Trophoblast cell (in vitro differentiated cells and primary cell): Measurements from ENCODE around the gene L3HYPDH.

Source experiments
- DNase-seq, 2 donors: peaks; one replicate each; pipeline ENCODE4 v3.0.0-alpha.2; 2016
- H2AFZ ChIP-seq: 2 replicates; pipeline ENCODE4 v1.6.1; 2013; ENCODE audit warnings: low read length, moderate library complexity, mild to moderate bottlenecking; ENCODE audit not compliant: insufficient read depth, poor library complexity
- H2AK5ac ChIP-seq: 2 replicates; pipeline ENCODE4 v1.6.1; 2013; ENCODE audit warnings: mild to moderate bottlenecking, low read length
- H2BK120ac ChIP-seq: 2 replicates; pipeline ENCODE4 v1.6.1; 2013; ENCODE audit warnings: low read length, mild to moderate bottlenecking, moderate library complexity; ENCODE audit not compliant: insufficient read depth, poor library complexity
- H2BK12ac ChIP-seq: 2 replicates; pipeline ENCODE4 v1.6.1; 2013; ENCODE audit warnings: mild to moderate bottlenecking, low read length, moderate library complexity
- H2BK5ac ChIP-seq: 2 replicates; pipeline ENCODE4 v1.6.1; 2013; ENCODE audit warnings: low read length, low read depth, moderate library complexity, mild to moderate bottlenecking; ENCODE audit not compliant: poor library complexity
- H3K14ac ChIP-seq: 2 replicates; pipeline ENCODE4 v1.6.1; 2013; ENCODE audit warnings: mild to moderate bottlenecking, low read length
- H3K18ac ChIP-seq: 2 replicates; pipeline ENCODE4 v1.6.1; 2013; ENCODE audit warnings: mild to moderate bottlenecking, low read length
- H3K23ac ChIP-seq: 2 replicates; pipeline ENCODE4 v1.6.1; 2013; ENCODE audit warnings: low read length
- H3K27ac ChIP-seq: 2 replicates; pipeline ENCODE4 v1.5.1; 2013; ENCODE audit warnings: low read depth, mild to moderate bottlenecking, inconsistent platforms, low read length, moderate library complexity
- H3K27me3 ChIP-seq: 2 replicates; pipeline ENCODE4 v1.6.1; 2013; ENCODE audit warnings: inconsistent platforms, mild to moderate bottlenecking, low read length, moderate library complexity; ENCODE audit not compliant: insufficient read depth
- H3K36me3 ChIP-seq, 2 experiments: 1 replicate in 1 of 2; 2 replicates in 1 of 2; pipeline ENCODE4 v1.6.1; 2013; ENCODE audit warnings: low read length in 2 of 2, mild to moderate bottlenecking in 2 of 2, moderate library complexity in 1 of 2; ENCODE audit not compliant: insufficient read depth in 2 of 2, control insufficient read depth in 1 of 2
- H3K4ac ChIP-seq: 2 replicates; pipeline ENCODE4 v1.6.1; 2013; ENCODE audit warnings: low read depth, mild to moderate bottlenecking, low read length, moderate library complexity
- H3K4me1 ChIP-seq, 2 experiments: 1 replicate in 1 of 2; 2 replicates in 1 of 2; pipeline ENCODE4 v1.6.1; 2013; ENCODE audit warnings: low read length in 2 of 2, mild to moderate bottlenecking in 2 of 2, moderate library complexity in 1 of 2; ENCODE audit not compliant: insufficient read depth in 2 of 2, control insufficient read depth in 1 of 2
- H3K4me2 ChIP-seq: 2 replicates; pipeline ENCODE4 v1.6.1; 2013; ENCODE audit warnings: inconsistent platforms, mild to moderate bottlenecking, low read length, moderate library complexity
- H3K4me3 ChIP-seq: 2 replicates; pipeline ENCODE4 v1.5.1; 2013; ENCODE audit warnings: mild to moderate bottlenecking, low read depth, low read length, inconsistent platforms
- H3K79me1 ChIP-seq: one replicate; pipeline ENCODE4 v1.6.1; 2013; ENCODE audit warnings: low read length
- H3K79me2 ChIP-seq: 2 replicates; pipeline ENCODE4 v1.6.1; 2013; ENCODE audit warnings: low read length, mild to moderate bottlenecking; ENCODE audit not compliant: control insufficient read depth, insufficient read depth, poor library complexity
- H3K9ac ChIP-seq: 2 replicates; pipeline ENCODE4 v1.6.1; 2013; ENCODE audit warnings: mild to moderate bottlenecking, low read length
- H3K9me3 ChIP-seq: 2 replicates; pipeline ENCODE4 v1.6.1; 2013; ENCODE audit warnings: low read depth, mild to moderate bottlenecking, control low read depth, inconsistent platforms, low read length; ENCODE audit not compliant: insufficient read depth
- H4K12ac ChIP-seq: 2 replicates; pipeline ENCODE4 v1.6.1; 2013; ENCODE audit warnings: low read depth, mild to moderate bottlenecking, low read length, moderate library complexity
- H4K8ac ChIP-seq: 2 replicates; pipeline ENCODE4 v1.6.1; 2013; ENCODE audit warnings: low read depth, mild to moderate bottlenecking, low read length, moderate library complexity
- H4K91ac ChIP-seq: one replicate; pipeline ENCODE4 v1.6.1; 2013; ENCODE audit warnings: low read depth, mild to moderate bottlenecking, low read length, moderate library complexity
- WGBS: extraction: QIAGEN DNeasy Blood & Tissue Kit; methylation state at CpG from one replicate; pipeline ENCODE4 v1.1.7; 2013; ENCODE audit warnings: missing lambda C conversion rate; ENCODE audit not compliant: insufficient read length, insufficient coverage; ENCODE audit errors: extremely low coverage; 5-methylcytosine and 5-hydroxymethylcytosine counted together

L3HYPDH gene

DNA sequence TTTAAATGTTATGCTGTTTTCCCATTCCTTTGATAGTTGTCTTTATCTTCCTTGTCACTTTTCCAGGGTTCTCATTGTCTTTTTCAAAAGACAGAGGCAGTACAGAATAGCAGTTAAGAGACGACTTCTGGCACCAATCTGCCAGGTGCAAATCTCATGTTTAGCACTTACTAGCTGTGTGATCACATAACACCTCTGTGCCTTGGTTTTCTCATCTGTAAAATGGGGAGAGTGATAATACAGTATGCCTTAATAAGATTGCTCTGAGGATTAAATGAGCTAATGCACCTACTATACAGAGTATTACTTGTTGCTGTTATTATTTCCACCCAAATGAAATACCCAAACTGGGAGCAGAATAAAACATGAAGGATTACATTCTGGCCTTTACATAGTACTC, 23.8 kb downstream of the L3HYPDH start:
- Histone ChIP-seq H3K4ac (no peak overlapping the region), H3K14ac (no peak overlapping the region), H3K79me2 (no peaks in the 10 kb centered on the region), H4K8ac (no peak overlapping the region), H3K18ac (no peak overlapping the region), H2BK12ac (no peak overlapping the region), H3K23ac (no peak overlapping the region), H4K12ac (no peak overlapping the region), H2AK5ac (no peak overlapping the region), H4K91ac (no peak overlapping the region), H3K4me2 (no peak overlapping the region), H3K4me1 (peaks cover 7% of the 10 kb centered on the region in 2 experiments), H2AFZ (no peak overlapping the region), H3K9ac (no peak overlapping the region), H2BK5ac (no peak overlapping the region), H3K27ac (no peak overlapping the region), H2BK120ac (no peak overlapping the region), H3K9me3 (no peaks in the 10 kb centered on the region), H3K36me3 (no peaks in the 10 kb centered on the region), H3K4me3 (no peak overlapping the region), H3K27me3 (peaks cover 9% of the 10 kb centered on the region), H3K79me1 (no peaks in the 10 kb centered on the region)
- DNase-seq: no peak
- no CpG with 5 or more reads among the region's 1 CpG for WGBS

DNA sequence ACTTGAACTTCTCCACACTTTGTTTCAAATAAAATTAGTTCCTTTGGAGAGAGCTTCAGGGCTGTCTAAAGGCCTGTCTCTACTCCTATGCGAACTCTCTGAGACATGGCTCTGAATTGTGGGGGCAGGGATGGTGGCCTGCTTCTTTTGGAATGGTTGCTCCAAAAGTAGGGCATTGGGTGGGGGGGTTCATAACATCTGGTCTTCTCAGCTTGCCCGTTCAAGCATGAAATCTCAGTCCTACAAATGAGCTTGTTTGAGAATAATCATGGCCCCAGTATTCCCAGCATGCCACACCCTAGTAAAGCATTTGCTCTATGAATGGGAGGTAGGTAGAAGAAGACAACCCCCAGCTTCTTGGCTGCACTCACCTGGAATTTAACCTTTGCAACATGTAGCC, 25.7 kb downstream of the L3HYPDH start:
- Histone ChIP-seq H3K4me3 (no peak overlapping the region), H2AK5ac (no peak overlapping the region)

GRCh38 chr14:59455411-59455810, 28.8 kb downstream of the L3HYPDH start:
- H4K12ac ChIP-seq: no peak overlapping the region
- no CpG with 5 or more reads among the region's 1 CpG for WGBS

More for the DNA sequence above, 25.7 kb downstream of the L3HYPDH start:
- H3K23ac ChIP-seq: no peak overlapping the region
- H3K79me2 ChIP-seq: no peaks in the 10 kb centered on the region
- no peaks in the 10 kb centered on the region for H3K36me3 ChIP-seq
- no peak overlapping the region for H2AFZ ChIP-seq
- H3K9me3 ChIP-seq: no peaks in the 10 kb centered on the region
- no peak overlapping the region for H3K4ac ChIP-seq
- H3K9ac ChIP-seq: no peak overlapping the region
- no peak overlapping the region for H4K12ac ChIP-seq
- no peaks in the 10 kb centered on the region for H3K79me1 ChIP-seq
- no peak overlapping the region for H3K14ac ChIP-seq
- no peak for DNase-seq
- WGBS: no CpG with 5 or more reads among the region's 2 CpGs
- H3K27ac ChIP-seq: no peak overlapping the region
- H2BK12ac ChIP-seq: no peak overlapping the region
- no peak overlapping the region for H3K4me2 ChIP-seq
- H3K4me1 ChIP-seq: no peaks in the 10 kb centered on the region
- H2BK120ac ChIP-seq: no peak overlapping the region
- peaks cover under 1% of the 10 kb centered on the region for H3K27me3 ChIP-seq
- no peak overlapping the region for H4K8ac ChIP-seq
- no peak overlapping the region for H2BK5ac ChIP-seq
- no peak overlapping the region for H4K91ac ChIP-seq
- no peak overlapping the region for H3K18ac ChIP-seq

DNA sequence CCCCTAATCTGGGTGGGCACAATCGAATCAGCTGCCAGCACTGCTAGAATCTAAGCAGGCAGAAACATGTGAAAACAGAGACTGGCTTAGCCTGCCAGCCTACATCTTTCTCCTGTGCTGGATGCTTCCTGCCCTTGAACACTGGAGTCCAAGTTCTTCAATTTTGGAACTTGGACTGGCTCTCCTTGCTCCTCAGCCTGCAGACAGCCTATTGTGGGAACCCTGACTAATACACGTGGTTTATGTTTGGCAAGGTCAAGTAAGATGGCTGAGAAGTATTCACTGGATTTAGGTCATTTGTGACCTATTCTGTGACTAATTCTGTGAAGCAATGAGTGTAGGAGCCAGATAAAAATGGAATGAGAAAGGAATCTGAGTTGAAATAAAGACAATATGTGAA, 30.1 kb downstream of the L3HYPDH start:
- H3K27me3 ChIP-seq: no peaks in the 10 kb centered on the region
- H4K8ac ChIP-seq: no peak overlapping the region
- no peak overlapping the region for H3K4me3 ChIP-seq
- H3K18ac ChIP-seq: no peak overlapping the region
- H2BK5ac ChIP-seq: no peak overlapping the region
- no peak overlapping the region for H4K91ac ChIP-seq
- no peak overlapping the region for H3K4me2 ChIP-seq
- WGBS: no CpG with 5 or more reads among the region's 2 CpGs
- H3K79me1 ChIP-seq: no peaks in the 10 kb centered on the region
- H3K36me3 ChIP-seq: no peaks in the 10 kb centered on the region
- no peak overlapping the region for H3K9ac ChIP-seq
- H3K79me2 ChIP-seq: peaks cover 1% of the 10 kb centered on the region
- no peak overlapping the region for H2AK5ac ChIP-seq
- H3K23ac ChIP-seq: no peak overlapping the region
- no peak overlapping the region for H2BK12ac ChIP-seq
- no peak overlapping the region for H3K27ac ChIP-seq
- DNase-seq: peak in 1 of 2 donors; percentile 73
- no peak overlapping the region for H2AFZ ChIP-seq
- H2BK120ac ChIP-seq: no peak overlapping the region
- H3K9me3 ChIP-seq: no peaks in the 10 kb centered on the region
- H3K4me1 ChIP-seq: no peaks in the 10 kb centered on the region
- H3K14ac ChIP-seq: no peak overlapping the region
- no peak overlapping the region for H3K4ac ChIP-seq
- no peak overlapping the region for H4K12ac ChIP-seq

More at GRCh38 chr14:59455411-59455810, 28.8 kb downstream of the L3HYPDH start:
- Histone ChIP-seq H3K4ac (no peak overlapping the region), H3K79me1 (no peaks in the 10 kb centered on the region), H3K23ac (no peak overlapping the region), H3K79me2 (peaks cover 1% of the 10 kb centered on the region), H3K4me2 (no peak overlapping the region), H3K14ac (no peak overlapping the region), H4K8ac (no peak overlapping the region), H2BK5ac (no peak overlapping the region), H2BK12ac (no peak overlapping the region), H3K9me3 (no peaks in the 10 kb centered on the region), H3K9ac (no peak overlapping the region), H3K36me3 (no peaks in the 10 kb centered on the region), H3K4me1 (no peaks in the 10 kb centered on the region), H2AK5ac (no peak overlapping the region), H2BK120ac (no peak overlapping the region), H3K27me3 (no peaks in the 10 kb centered on the region), H3K4me3 (no peak overlapping the region), H2AFZ (no peak overlapping the region), H4K91ac (no peak overlapping the region), H3K27ac (no peak overlapping the region), H3K18ac (no peak overlapping the region)
- DNase-seq: no peak
